OCI-LY3 (cell line): ENCODE data around the gene DLG1.

Source experiments
- H2AFZ ChIP-seq: fragments of 200-600, 300-600 bp; shearing (Covaris generic); 2 replicates; pipeline ENCODE4 v1.6.0; 2014; ENCODE audit warnings: antibody characterized with exemption, low read depth, low read length
- H3K27ac ChIP-seq: fragments of 200-600, 300-600 bp; sonication (generic); 2 replicates; pipeline ENCODE4 v1.5.1; 2014; ENCODE audit warnings: mild to moderate bottlenecking, low read length, moderate library complexity, mixed read lengths
- H3K27me3 ChIP-seq: fragments of 200-600, 300-600 bp; sonication (generic); 2 replicates; pipeline ENCODE4 v1.6.1; 2014; ENCODE audit warnings: low read depth, low read length, mixed read lengths
- H3K36me3 ChIP-seq: fragments of 200-600, 300-600 bp; sonication (generic); replicated peaks from 2 replicates; pipeline ENCODE3; 2014; ENCODE audit warnings: low read depth, low read length, mixed read lengths
- H3K4me1 ChIP-seq: fragments of 300-600, 200-600 bp; sonication (generic); 2 replicates; pipeline ENCODE4 v1.6.1; 2014; ENCODE audit warnings: low read length, mixed read lengths
- H3K4me2 ChIP-seq: fragments of 200-600, 300-600 bp; sonication (generic); 2 replicates; pipeline ENCODE4 v1.6.1; 2014; ENCODE audit warnings: low read length, mixed read lengths
- H3K4me3 ChIP-seq: fragments of 300-600, 200-600 bp; sonication (generic); 2 replicates; pipeline ENCODE4 v1.5.1; 2014; ENCODE audit warnings: antibody characterized with exemption, mild to moderate bottlenecking, low read length, moderate library complexity
- H3K79me2 ChIP-seq: fragments of 300-600, 200-600 bp; shearing (Covaris generic); 2 replicates; pipeline ENCODE4 v1.6.1; 2014; ENCODE audit warnings: mild to moderate bottlenecking, low read length, mixed read lengths
- H3K9ac ChIP-seq: fragments of 300-600, 200-600 bp; shearing (Covaris generic); 2 replicates; pipeline ENCODE4 v1.6.0; 2014; ENCODE audit warnings: mild to moderate bottlenecking, low read length, moderate library complexity
- H3K9me3 ChIP-seq: fragments of 200-600, 300-600 bp; shearing (Covaris generic); 2 replicates; pipeline ENCODE4 v1.6.1; 2014; ENCODE audit warnings: low read length, mixed read lengths; ENCODE audit not compliant: insufficient read depth
- H4K20me1 ChIP-seq: fragments of 200-600, 300-600 bp; sonication (generic); 2 replicates; pipeline ENCODE4 v1.6.1; 2016; ENCODE audit warnings: low read length, mixed read lengths; ENCODE audit not compliant: insufficient read depth
- CTCF ChIP-seq: fragments of 200-600, 300-600 bp; sonication (generic); IDR thresholded peaks from 2 replicates; pipeline ENCODE4 v1.5.1; 2014; ENCODE audit warnings: antibody characterized with exemption, low read length, low read depth
- EZH2phosphoT487 ChIP-seq: fragments of 200-600 bp; shearing (Covaris generic); IDR thresholded peaks from 2 replicates; pipeline ENCODE4 v1.6.1; 2018; ENCODE audit warnings: antibody characterized with exemption, mixed run types, low read depth

DLG1 gene

GRCh38 chr3:197173620-197174019, 124.8 kb downstream of the DLG1 start:
- TF ChIP-seq EZH2phosphoT487 (no peak), CTCF (no peak)
- Histone ChIP-seq H3K27ac (no peak overlapping the region), H3K4me2 (no peak overlapping the region), H3K4me3 (no peak overlapping the region), H3K9me3 (no peaks in the 10 kb centered on the region), H3K27me3 (no peaks in the 10 kb centered on the region), H3K79me2 (peaks cover 2% of the 10 kb centered on the region; the same call in 1 of the 2 replicates), H3K4me1 (peaks cover 7% of the 10 kb centered on the region), H2AFZ (no peak overlapping the region), H3K36me3 (no peaks in the 10 kb centered on the region), H4K20me1 (no peaks in the 10 kb centered on the region), H3K9ac (no peak overlapping the region)

GRCh38 chr3:197171481-197172067, 126.8 kb downstream of the DLG1 start:
- Histone ChIP-seq H3K27ac (no peak overlapping the region), H3K9me3 (no peaks in the 10 kb centered on the region), H3K4me3 (no peak overlapping the region), H4K20me1 (no peaks in the 10 kb centered on the region), H3K27me3 (no peaks in the 10 kb centered on the region), H3K79me2 (peaks cover 2% of the 10 kb centered on the region; the same call in 1 of the 2 replicates), H3K4me2 (no peak overlapping the region), H3K36me3 (no peaks in the 10 kb centered on the region), H3K4me1 (peaks cover 7% of the 10 kb centered on the region), H2AFZ (no peak overlapping the region), H3K9ac (no peak overlapping the region)
- no peak for TF ChIP-seq EZH2phosphoT487

- Histone ChIP-seq H3K27me3 (no peaks in the 10 kb centered on the region), H3K27ac (no peak overlapping the region), H3K4me2 (no peak overlapping the region), H2AFZ (no peak overlapping the region), H3K4me3 (no peak overlapping the region), H3K4me1 (no peaks in the 10 kb centered on the region), H3K36me3 (peaks cover 3% of the 10 kb centered on the region), H3K9ac (no peak overlapping the region), H3K79me2 (no peaks in the 10 kb centered on the region), H3K9me3 (no peaks in the 10 kb centered on the region), H4K20me1 (no peaks in the 10 kb centered on the region)
- TF ChIP-seq CTCF, result no peak
- TF ChIP-seq EZH2phosphoT487, result no peak
Observed at GRCh38 chr3:197169028-197169427, 129.4 kb downstream of the DLG1 start.

- Histone ChIP-seq H3K9ac (no peak overlapping the region), H4K20me1 (no peaks in the 10 kb centered on the region), H3K27me3 (no peaks in the 10 kb centered on the region), H3K4me1 (no peaks in the 10 kb centered on the region), H3K9me3 (no peaks in the 10 kb centered on the region), H3K4me2 (no peak overlapping the region), H3K4me3 (no peak overlapping the region), H3K27ac (no peak overlapping the region), H3K79me2 (no peaks in the 10 kb centered on the region), H2AFZ (no peak overlapping the region), H3K36me3 (peaks cover 3% of the 10 kb centered on the region)
- no peak for TF ChIP-seq CTCF
- TF ChIP-seq EZH2phosphoT487, result no peak
Observed at GRCh38 chr3:197168606-197169005, 129.8 kb downstream of the DLG1 start.
